T-helper 9 cell (primary cell): ENCODE measurements around the gene AGPAT1.
"Not testable (repeated sequence)": the region's sequence is repeated elsewhere in the genome, so short reads cannot be mapped to it uniquely, and the experiment has no call there.

Experiments used
- DNase-seq: peaks from one replicate; pipeline ENCODE4 v3.0.0-alpha.2; 2020

Gene AGPAT1

GRCh38 chr6:32186151-32186840 is 10.4 kb upstream of the AGPAT1 start:
- DNase-seq = not testable (repeated sequence)

DNA sequence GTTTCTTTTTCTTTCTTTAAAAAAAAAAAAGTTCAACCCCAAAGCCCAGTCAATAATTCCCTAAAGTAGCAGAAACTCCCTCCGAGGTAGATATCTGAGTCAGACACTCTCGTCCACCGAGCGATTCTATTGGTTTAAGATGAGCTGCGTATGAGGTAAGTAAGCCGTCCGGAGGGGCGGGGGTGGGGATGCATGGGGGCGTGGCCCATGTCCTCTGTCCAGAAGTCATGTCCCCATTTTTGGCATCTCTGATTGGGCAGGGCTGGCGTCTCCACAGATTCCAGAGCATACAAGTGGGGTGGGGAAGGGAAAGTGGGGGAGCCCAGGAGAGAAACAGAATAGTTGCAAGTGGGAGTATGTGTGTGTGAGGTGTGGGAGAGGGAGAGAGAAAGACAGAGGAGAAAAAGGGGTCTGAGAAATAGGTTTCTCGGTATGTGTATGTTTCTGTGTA is 9.8 kb upstream of the AGPAT1 start:
- DNase-seq = peak; percentile 44

- DNase-seq = no peak
These were observed 8.3 kb upstream of the AGPAT1 start, which contains the start of gene AGER for GRCh38 chr6:32184084-32184640. TSS of gene AGER (minus strand) at chr6:32184253. CDS start at chr6:32184222, 31 bp downstream.

- no peak for DNase-seq
These were observed 7.7 kb upstream of the AGPAT1 start for GRCh38 chr6:32183483-32184083.

DNA sequence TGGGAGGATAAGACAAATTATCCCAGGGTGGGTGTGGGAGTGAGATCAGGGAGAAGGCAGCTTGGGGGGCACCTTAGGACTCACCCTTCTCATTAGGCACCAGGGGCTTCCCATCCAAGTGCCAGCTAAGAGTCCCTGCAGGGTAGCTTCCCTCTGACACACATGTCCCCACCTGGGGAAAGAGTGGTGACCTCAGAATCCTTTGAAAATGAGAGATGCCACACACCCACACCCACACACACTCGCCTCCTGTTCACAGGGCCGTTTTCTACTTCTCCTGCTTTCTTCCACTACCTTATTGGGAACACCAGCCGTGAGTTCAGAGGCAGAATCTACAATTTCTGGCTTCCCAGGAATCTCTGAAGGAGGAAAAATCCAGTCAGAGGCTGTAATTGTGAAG is 7.1 kb upstream of the AGPAT1 start:
- DNase-seq = no peak

GRCh38 chr6:32182555-32182981 is 6.7 kb upstream of the AGPAT1 start:
- DNase-seq = no peak

DNA sequence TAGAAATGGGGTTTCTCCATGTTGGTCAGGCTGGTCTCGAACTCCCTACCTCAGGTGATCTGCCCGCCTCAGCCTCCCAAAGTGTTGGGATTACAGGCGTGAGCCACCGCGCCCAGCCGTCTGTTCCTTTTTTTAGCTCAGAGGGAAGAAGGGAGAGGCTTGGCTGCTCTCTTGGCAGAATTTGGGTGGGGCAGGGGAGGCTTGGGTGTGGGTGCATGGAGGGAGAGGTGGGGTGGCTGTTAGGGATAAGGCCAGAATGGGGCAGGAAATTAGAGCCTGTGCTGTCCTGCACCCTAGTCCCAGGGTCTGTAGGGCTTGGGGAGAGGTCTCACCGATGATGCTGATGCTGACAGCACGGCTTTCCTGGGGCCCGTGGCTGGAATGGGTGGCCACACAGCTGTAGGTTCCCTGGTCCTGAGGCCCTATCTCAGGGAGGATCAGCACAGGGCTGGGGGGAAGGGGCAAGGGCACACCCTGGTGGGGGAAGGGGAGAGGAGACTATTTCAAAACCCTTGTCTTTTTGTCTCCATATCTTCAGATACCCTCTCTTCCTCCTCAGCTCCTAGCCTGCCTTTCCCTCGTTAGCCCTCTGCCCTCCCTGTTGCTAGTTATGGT is 6.1 kb upstream of the AGPAT1 start:
- no peak for DNase-seq

DNA sequence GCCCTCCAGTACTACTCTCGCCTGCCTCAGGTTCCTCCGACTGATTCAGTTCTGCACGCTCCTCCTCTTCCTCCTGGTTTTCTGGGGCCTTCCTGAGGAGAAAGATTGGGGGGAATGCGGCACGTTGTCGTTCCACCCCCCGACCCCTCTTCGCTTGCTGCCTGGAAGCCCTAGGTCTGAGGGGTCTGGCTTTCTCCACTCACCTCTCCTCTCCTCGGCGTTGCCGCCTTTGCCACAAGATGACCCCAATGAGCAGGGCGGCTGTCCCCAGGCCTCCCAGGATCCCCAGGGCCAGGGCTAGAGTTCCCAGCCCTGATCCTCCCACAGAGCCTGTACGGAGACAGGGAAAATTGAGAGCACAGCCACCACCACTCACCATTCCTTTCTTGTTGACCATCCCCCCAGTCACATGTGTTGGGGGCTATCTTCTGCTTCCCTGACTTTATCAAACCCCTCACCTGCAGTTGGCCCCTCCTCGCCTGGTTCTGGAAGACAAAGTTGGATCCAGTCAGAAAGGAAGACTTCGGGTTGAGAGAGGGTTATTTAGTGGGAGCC is 5.3 kb upstream of the AGPAT1 start:
- no peak for DNase-seq

- DNase-seq = no peak
These were observed 4.0 kb upstream of the AGPAT1 start for GRCh38 chr6:32179766-32180405.

- DNase-seq = no peak
These were observed 2.9 kb upstream of the AGPAT1 start for GRCh38 chr6:32178547-32179440.

DNA sequence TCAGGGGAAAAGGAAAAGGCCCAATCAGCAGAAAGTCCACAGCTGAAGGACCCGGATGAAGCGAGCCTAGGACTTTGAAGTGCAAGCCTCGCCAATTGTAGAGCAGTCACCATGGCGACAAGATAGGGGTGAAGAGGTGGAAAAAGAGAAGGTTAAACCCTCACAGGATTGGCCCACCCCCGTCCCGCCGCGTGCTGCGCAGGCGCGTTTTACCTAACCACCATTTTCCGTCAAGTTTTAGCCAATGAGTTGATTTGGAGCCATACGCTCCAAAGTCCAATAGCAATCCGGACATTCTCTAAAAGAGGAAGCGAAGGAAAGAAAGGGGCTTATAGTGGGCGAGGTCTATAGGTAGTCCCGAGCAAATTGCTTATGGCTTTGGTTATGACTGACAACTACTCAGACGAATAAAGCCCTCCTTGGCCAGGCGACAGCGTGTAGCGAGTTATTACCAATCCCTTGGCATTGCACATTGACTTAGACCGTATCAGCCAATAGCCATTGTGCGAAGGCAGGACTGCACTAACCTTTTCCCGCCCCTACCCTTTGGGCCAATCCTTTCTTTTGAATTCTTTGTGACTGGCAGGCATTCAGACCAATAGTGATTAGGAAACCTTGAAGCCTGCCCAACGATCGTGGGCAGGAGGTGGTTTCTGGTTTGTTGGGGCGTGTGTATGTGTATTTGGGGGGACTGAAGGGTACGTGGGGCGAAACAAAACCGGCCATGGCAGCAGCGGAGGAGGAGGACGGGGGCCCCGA is 2.1 kb upstream of the AGPAT1 start, which contains the start of gene RNF5:
Gene RNF5, plus strand, starts transcription at position 618 of the 759 bp plus-strand sequence. Its CDS starts 107 bp downstream, at position 725.
- DNase-seq = peak; percentile 85

DNA sequence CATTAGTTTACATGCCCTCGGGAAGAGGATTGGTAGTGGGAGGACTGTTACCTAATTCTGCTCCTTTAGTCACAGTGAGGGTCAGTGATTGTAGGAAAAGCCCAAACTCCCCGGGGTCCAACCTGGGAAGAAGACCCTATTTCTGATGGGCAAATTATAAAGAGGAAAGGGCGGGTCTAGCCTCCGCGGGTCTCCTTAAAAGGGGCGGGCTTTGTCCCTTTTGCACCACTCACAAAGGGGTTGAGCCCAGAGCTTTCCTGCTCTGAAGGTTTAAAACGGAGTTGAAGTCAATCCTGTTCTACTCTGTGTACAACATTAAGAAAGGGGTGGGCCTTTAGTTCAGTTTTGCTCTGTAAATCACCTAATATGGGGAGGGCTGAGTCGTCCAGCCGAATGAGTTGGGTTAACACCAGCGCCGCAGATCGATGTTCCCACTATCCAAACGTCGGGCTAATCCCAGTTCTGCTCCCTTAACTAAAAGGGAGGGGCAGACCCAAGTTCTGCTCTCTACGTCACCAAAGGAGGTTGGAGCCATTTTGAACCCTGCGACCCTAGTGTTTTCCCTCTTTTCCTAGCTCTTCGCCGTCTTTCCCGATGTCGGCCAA is 1.4 kb upstream of the AGPAT1 start:
- no peak for DNase-seq

DNA sequence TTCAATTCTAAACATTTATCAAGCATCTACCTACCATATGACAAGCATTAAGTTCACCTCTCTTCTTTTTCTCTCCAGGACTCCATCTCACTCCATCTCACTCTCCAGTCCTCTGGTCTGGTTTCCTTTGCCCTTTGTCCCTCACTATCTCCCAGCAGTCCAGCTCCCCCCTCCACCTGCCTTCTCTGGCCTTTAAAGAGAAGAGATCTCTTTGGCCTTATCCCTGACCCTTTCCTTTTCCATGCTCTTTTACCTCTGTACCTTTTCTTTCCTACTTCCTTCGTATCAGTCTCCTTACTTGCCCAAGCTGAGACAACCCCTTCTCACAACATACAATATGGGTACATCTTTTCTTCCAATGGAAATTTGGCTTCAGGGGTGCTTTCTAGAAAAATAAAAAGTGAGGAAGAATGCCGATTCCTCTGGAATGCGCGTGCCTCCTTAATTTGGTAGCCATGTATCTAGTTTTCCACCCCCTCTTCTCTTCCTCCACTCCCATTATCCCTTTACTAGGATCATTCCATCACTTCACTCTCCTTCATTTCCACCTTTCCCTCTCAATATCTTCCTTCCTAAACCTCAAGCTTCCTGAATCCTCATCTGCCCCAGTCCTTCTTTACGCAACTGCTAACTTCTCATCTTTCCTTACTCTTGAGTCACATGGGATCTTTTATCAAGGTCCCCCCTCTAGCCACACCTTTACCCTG is 745 bp upstream of the AGPAT1 start:
- DNase-seq = no peak

GRCh38 chr6:32175322-32175710 is 568 bp downstream of the AGPAT1 start:
- no peak for DNase-seq

DNA sequence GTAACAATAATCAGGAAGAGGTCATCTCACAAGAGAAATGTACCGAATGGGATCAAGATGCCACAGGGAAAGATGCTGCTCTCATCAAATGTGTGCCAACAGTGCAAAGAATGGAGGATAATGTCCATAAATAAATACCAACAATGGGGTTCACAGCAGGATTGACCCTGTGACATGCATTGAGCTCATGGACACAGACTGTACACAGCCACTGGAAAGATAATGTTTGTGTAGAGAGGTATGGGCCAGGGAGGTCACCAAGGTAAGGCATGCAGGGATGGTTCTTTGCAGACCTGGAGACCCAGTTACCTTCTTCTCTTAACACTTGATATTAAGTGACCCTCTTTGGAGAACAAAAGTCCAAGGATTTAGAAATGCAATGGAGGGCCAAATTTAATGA is 1.5 kb downstream of the AGPAT1 start:
- DNase-seq = no peak

DNA sequence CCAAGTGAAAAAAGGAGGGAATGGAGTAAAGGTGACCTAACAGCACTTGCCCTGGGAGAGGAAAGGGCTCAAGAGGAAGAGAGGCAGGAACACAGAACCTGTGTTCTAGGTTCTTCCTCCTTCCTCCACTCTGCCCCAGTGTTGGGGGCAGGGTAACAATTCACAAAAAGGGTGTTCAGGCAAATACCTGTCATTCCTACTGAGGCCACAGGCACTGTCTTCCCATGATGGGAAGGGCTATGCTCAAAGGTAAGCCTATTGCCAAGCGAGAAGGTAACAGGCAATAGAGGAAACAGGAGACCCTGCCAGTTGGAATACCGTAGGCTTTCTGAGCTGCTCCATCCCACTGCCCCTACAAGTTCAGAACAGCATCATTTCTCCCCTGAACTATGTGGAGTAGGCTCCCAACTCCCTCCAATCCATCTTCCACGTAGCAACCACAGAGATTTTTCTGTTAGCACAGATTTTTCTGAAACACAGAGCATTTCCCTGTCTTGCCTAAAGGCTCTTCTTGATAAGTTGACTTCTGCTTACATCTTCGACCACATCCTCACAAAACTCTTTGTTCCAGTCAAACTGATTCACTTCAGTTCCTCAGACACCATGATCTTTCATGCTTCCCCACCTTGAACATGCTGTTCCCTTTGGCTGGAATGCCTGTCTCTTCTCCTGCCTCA is 2.7 kb downstream of the AGPAT1 start:
- no peak for DNase-seq

- no peak for DNase-seq
These were observed 4.7 kb downstream of the AGPAT1 start for GRCh38 chr6:32171234-32171633.

- no peak for DNase-seq
These were observed 5.6 kb downstream of the AGPAT1 start for GRCh38 chr6:32170294-32170693.
